Tibial nerve (tissue), 3 donors: Measurements from ENCODE around the gene TTC29.

ENCODE experiments used
- POLR2A ChIP-seq, 2 donors: fragments of 450-650 bp; IDR thresholded peaks; one replicate each; pipeline ENCODE4 v1.6.1; 2017; ENCODE audit warnings: antibody characterized with exemption in 2 of 2, mild to moderate bottlenecking in 2 of 2, moderate library complexity in 2 of 2
- TF ChIP-seq, protein P1 (sequence below), 5 experiments: fragments of 200-600 bp in 3 of 5; fragments of 450-650 bp in 2 of 5; sonication (generic) in 3 of 5; IDR thresholded peaks; one replicate each; pipeline ENCODE4 v1.5.1; 2016 to 2019; ENCODE audit warnings: antibody characterized with exemption in 5 of 5, mild to moderate bottlenecking in 3 of 5, moderate library complexity in 2 of 5

- TF ChIP-seq, protein P1, sequence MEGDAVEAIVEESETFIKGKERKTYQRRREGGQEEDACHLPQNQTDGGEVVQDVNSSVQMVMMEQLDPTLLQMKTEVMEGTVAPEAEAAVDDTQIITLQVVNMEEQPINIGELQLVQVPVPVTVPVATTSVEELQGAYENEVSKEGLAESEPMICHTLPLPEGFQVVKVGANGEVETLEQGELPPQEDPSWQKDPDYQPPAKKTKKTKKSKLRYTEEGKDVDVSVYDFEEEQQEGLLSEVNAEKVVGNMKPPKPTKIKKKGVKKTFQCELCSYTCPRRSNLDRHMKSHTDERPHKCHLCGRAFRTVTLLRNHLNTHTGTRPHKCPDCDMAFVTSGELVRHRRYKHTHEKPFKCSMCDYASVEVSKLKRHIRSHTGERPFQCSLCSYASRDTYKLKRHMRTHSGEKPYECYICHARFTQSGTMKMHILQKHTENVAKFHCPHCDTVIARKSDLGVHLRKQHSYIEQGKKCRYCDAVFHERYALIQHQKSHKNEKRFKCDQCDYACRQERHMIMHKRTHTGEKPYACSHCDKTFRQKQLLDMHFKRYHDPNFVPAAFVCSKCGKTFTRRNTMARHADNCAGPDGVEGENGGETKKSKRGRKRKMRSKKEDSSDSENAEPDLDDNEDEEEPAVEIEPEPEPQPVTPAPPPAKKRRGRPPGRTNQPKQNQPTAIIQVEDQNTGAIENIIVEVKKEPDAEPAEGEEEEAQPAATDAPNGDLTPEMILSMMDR (IDR thresholded peaks at IDR 0.05) = no peak
- TF ChIP-seq POLR2A (IDR thresholded peaks at IDR 0.05) = no peak
Measured at GRCh38 chr4:146969126-146969525, 23.5 kb upstream of the TTC29 start.
